Sigmoid colon (tissue), 7 donors: ENCODE measurements around the gene SNX1. TPM values are rescaled to one million over a fixed set of nuclear protein-coding genes. Genes with fewer than 3 reads are reported as not detected.
"Not testable (repeated sequence)": the region's sequence is repeated elsewhere in the genome, so short reads cannot be mapped to it uniquely, and the experiment has no call there.

ENCODE experiments used
- DNase-seq: peaks from one replicate; pipeline ENCODE4 v3.0.0-alpha.2; 2019
- H3K27ac ChIP-seq, 4 donors: fragments of 200-600 bp; sonication (generic); one replicate each; pipeline ENCODE4 v1.5.1; 2016 to 2019; ENCODE audit warnings: mild to moderate bottlenecking in 1 of 4
- H3K27me3 ChIP-seq, 3 donors: fragments of 200-600 bp; sonication (generic); one replicate each; pipeline ENCODE4 v1.5.1; 2019; ENCODE audit warnings: mild to moderate bottlenecking in 1 of 3
- H3K36me3 ChIP-seq, 4 donors: fragments of 200-600 bp; sonication (generic); one replicate each; pipeline ENCODE4 v1.5.1; 2016 to 2019
- H3K4me1 ChIP-seq, 4 donors: fragments of 200-600 bp; sonication (generic); one replicate each; pipeline ENCODE4 v1.5.1; 2017 to 2019
- H3K4me3 ChIP-seq, 4 donors: fragments of 200-600 bp; sonication (generic); one replicate each; pipeline ENCODE4 v1.5.1; 2017 to 2019; ENCODE audit warnings: mild to moderate bottlenecking in 2 of 4, moderate library complexity in 1 of 4
- H3K9me3 ChIP-seq, 4 donors: fragments of 200-600 bp in 3 of 4; sonication (generic) in 3 of 4; one replicate each; pipeline versions ENCODE4 v1.5.1 to v1.6.1; 2013 to 2019
- CTCF ChIP-seq, 4 experiments: fragments of 450-650 bp in 3 of 4; fragments of 200-600 bp in 1 of 4; IDR thresholded peaks; one replicate each; pipeline ENCODE4 v1.5.1; 2016 to 2019; ENCODE audit warnings: antibody characterized with exemption in 4 of 4, mild to moderate bottlenecking in 3 of 4, moderate library complexity in 2 of 4
- EP300 ChIP-seq, 4 donors: sonication (generic); formaldehyde crosslinking; IDR thresholded peaks; one replicate each; pipeline ENCODE4 v1.6.1; 2017; ENCODE audit warnings: antibody characterized with exemption in 4 of 4
- POLR2A ChIP-seq, 2 donors: fragments of 450-650 bp; IDR thresholded peaks; one replicate each; pipeline ENCODE4 v1.6.1; 2016; ENCODE audit warnings: antibody characterized with exemption in 2 of 2, mild to moderate bottlenecking in 2 of 2, moderate library complexity in 2 of 2
- POLR2AphosphoS5 ChIP-seq, 4 donors: sonication (generic); formaldehyde crosslinking; IDR thresholded peaks; one replicate each; pipeline ENCODE4 v1.6.1; 2017; ENCODE audit warnings: antibody characterized with exemption in 4 of 4
- WGBS, 2 donors: extraction: QIAGEN DNeasy Blood & Tissue Kit; methylation state at CpG; one replicate each; pipeline ENCODE4 v1.1.7; 2013; 5-methylcytosine and 5-hydroxymethylcytosine counted together
- intact Hi-C: fragments of 100-400 bp; cut with DNase I; formaldehyde crosslinking; loops from one replicate; pipeline ENCODE4 v1.15.1; 2023
- polyA plus RNA-seq, 3 donors: library from polyadenylated mRNA; stranded (reverse); fragments of 200-250 nt; gene quantifications; one replicate each; pipeline ENCODE4 v1.2.3, GENCODE V29; 2013
- total RNA-seq, 4 donors: library from RNA; depleted of rRNA; stranded (reverse); fragments of >200 nt; gene quantifications; one replicate each; pipeline ENCODE4 v1.1.0, GENCODE V29; 2016
- donor health status: healthy with polysubstance abuse.
- donor health status: Bipolar disorder and iron deficiency.
- donor health status: healthy.

The SNX1 gene
- total and polyA plus RNA-seq, 7 donors: 70.3 to 88.1 (median 75.1) TPM

DNA sequence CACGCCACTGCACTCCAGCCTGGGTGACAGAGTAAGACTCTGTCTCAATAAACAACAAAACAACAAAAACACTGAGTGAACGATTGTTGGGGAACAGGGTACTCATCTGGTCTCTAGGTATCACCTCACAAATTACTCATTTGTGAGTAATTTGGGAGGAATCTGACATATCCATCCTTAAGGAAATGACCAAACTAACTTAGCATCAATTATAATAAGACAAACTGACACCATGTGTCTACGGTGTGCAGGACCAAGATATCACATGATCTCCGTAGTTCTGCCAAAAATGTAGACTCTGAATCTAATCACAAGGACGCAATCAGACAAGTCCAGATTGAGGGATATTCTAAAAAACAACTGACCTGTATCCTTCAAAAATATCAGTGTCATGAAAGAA, 37.5 kb upstream of the SNX1 start:
- no peaks in the 10 kb centered on the region for H3K27me3 ChIP-seq
- no peaks in the 10 kb centered on the region for H3K36me3 ChIP-seq
- WGBS, 2 donors: 89 to 90% methylated on average over 5 of the region's 5 CpGs
- intact Hi-C loops: no loop called here
- TF ChIP-seq POLR2A (IDR thresholded peaks at IDR 0.05) (no peak), EP300 (IDR thresholded peaks at IDR 0.05) (no peak), CTCF (IDR thresholded peaks at IDR 0.05) (no peak), POLR2AphosphoS5 (IDR thresholded peaks at IDR 0.05) (no peak)
- no peak overlapping the region for H3K4me3 ChIP-seq
- H3K4me1 ChIP-seq: no peaks in the 10 kb centered on the region
- H3K27ac ChIP-seq: no peak overlapping the region
- H3K9me3 ChIP-seq: no peaks in the 10 kb centered on the region
- no peak for DNase-seq

GRCh38 chr15:64059104-64059503, 36.7 kb upstream of the SNX1 start:
- H3K4me3 ChIP-seq, H3K4me1 ChIP-seq, DNase-seq, H3K9me3 ChIP-seq, H3K36me3 ChIP-seq, H3K27me3 ChIP-seq, H3K27ac ChIP-seq, intact Hi-C loops: not testable (repeated sequence)
- 93 to 96% methylated on average over 2 of the region's 2 CpGs for WGBS, 2 donors

- Histone ChIP-seq H3K27ac (no peak overlapping the region), H3K4me1 (no peaks in the 10 kb centered on the region), H3K4me3 (no peak overlapping the region), H3K9me3 (no peaks in the 10 kb centered on the region), H3K27me3 (no peaks in the 10 kb centered on the region), H3K36me3 (no peaks in the 10 kb centered on the region)
- DNase-seq: no peak
- WGBS, 2 donors: 96 to 97% methylated on average over 29 of the region's 29 CpGs
- intact Hi-C loops: loop anchor here (10.0 kb wide), 1 partner anchor 166 kb away; no protein-coding TSS in a partner anchor
- TF ChIP-seq POLR2AphosphoS5 (IDR thresholded peaks at IDR 0.05) (no peak), CTCF (IDR thresholded peaks at IDR 0.05) (no peak), POLR2A (IDR thresholded peaks at IDR 0.05) (no peak), EP300 (IDR thresholded peaks at IDR 0.05) (no peak)
Measured at GRCh38 chr15:64060716-64061115, 35.1 kb upstream of the SNX1 start.

DNA sequence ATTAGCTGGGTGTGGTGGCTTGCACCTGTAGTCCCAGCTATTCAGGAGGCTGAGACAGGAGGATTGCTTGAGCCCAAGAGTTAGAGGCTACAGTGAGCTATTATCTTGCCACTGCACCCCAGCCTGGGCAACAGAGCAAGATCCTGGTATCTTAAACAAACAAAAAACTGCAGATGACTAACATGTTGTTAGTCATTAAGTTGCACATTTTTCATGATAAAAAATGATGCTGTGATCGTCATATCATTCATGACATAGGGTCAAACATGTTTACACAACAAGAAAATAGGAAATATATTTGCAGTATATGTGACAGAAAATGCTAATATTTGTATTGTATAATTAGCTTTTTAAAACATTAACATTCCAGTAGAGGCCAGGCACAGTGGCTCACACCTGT, 29.3 kb upstream of the SNX1 start:
- no peaks in the 10 kb centered on the region for H3K9me3 ChIP-seq
- H3K27ac ChIP-seq: no peak overlapping the region
- no peaks in the 10 kb centered on the region for H3K36me3 ChIP-seq
- no peak overlapping the region for H3K4me3 ChIP-seq
- no peak for DNase-seq
- no peak for TF ChIP-seq POLR2A (IDR thresholded peaks at IDR 0.05)
- no peak for TF ChIP-seq CTCF (IDR thresholded peaks at IDR 0.05)
- TF ChIP-seq EP300 (IDR thresholded peaks at IDR 0.05): no peak
- TF ChIP-seq POLR2AphosphoS5 (IDR thresholded peaks at IDR 0.05): no peak
- 24 to 66% methylated on average over 1 of the region's 1 CpG for WGBS, 2 donors
- H3K4me1 ChIP-seq: peaks cover 0 to 28% (median 25%) of the 10 kb centered on the region in 4 donors
- intact Hi-C loops: loop anchor here (5.0 to 10.0 kb wide), 2 partner anchors 172 to 314 kb away; no protein-coding TSS in a partner anchor
- H3K27me3 ChIP-seq: no peaks in the 10 kb centered on the region

DNA sequence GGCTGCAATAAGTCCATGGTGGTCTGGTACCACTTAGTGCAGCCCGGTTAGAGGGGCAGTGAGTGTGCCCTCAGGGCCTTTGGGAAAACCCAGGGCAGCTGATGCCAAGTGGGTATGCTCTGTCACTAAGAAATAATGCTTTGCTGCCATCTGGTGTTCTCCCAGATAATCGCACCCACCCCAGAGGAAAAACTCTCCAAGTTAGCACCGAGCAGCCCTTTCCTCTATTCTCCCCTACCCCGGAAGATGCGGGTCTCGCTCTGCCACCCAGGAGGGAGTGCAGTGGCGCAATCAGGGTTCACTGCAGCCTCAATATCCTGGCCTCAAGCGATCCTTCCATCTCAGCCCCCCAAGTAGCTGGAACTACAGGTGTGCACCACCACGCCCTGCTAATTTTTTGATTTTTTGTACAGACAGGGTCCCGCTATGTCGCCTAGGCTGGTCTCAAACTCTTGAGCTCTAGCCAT, 28.2 kb upstream of the SNX1 start:
- intact Hi-C loops: loop anchor here (5.0 to 10.0 kb wide), 2 partner anchors 173 to 315 kb away; no protein-coding TSS in a partner anchor
- H3K27ac ChIP-seq: no peak overlapping the region
- 13 to 24% methylated on average over 11 of the region's 11 CpGs for WGBS, 2 donors
- no peaks in the 10 kb centered on the region for H3K27me3 ChIP-seq
- peak; percentile 73 for DNase-seq
- no peaks in the 10 kb centered on the region for H3K36me3 ChIP-seq
- peak overlapping the region in 1 of 4 donors; percentile 5 for H3K4me3 ChIP-seq
- peaks cover 0 to 39% (median 32%) of the 10 kb centered on the region in 4 donors for H3K4me1 ChIP-seq
- no peaks in the 10 kb centered on the region for H3K9me3 ChIP-seq
- TF ChIP-seq POLR2A (IDR thresholded peaks at IDR 0.05) (no peak), CTCF (IDR thresholded peaks at IDR 0.05) (peak; percentile 66 to 89 (median 78)), EP300 (IDR thresholded peaks at IDR 0.05) (no peak)
